ENCODE measurements around the gene ATXN7L1. TPM values are rescaled to one million over a fixed set of nuclear protein-coding genes. Genes with fewer than 3 reads are reported as not detected.

The ATXN7L1 gene
- total RNA-seq, 4 donors from 2014 or later, result 4.6 to 12.5 (median 10.1) TPM

GRCh38 chr7:105760551-105761447, 115.6 kb downstream of the ATXN7L1 start:
- intact Hi-C loops (cut with DNase I), result loop anchor here (1.0 to 10.0 kb wide), 4 partner anchors 108 to 394 kb away; no protein-coding TSS in a partner anchor

GRCh38 chr7:105759670-105760550, 116.5 kb downstream of the ATXN7L1 start:
- no peak overlapping the region for H3K4me3 ChIP-seq
- DNase-seq (ENCODE audit: extremely low spot score), result no peak
- TF ChIP-seq, protein P1, sequence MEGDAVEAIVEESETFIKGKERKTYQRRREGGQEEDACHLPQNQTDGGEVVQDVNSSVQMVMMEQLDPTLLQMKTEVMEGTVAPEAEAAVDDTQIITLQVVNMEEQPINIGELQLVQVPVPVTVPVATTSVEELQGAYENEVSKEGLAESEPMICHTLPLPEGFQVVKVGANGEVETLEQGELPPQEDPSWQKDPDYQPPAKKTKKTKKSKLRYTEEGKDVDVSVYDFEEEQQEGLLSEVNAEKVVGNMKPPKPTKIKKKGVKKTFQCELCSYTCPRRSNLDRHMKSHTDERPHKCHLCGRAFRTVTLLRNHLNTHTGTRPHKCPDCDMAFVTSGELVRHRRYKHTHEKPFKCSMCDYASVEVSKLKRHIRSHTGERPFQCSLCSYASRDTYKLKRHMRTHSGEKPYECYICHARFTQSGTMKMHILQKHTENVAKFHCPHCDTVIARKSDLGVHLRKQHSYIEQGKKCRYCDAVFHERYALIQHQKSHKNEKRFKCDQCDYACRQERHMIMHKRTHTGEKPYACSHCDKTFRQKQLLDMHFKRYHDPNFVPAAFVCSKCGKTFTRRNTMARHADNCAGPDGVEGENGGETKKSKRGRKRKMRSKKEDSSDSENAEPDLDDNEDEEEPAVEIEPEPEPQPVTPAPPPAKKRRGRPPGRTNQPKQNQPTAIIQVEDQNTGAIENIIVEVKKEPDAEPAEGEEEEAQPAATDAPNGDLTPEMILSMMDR (IDR thresholded peaks at IDR 0.05), result peak; percentile 59 to 61 (median 60)
- no peak for TF ChIP-seq POLR2A (IDR thresholded peaks at IDR 0.05; ENCODE audit: low read depth)
- no peak overlapping the region for H3K27ac ChIP-seq (replicated peaks in 1 of 4)
- intact Hi-C loops (cut with DNase I), result loop anchor here (1.0 to 10.0 kb wide), 4 partner anchors 108 to 395 kb away; no protein-coding TSS in a partner anchor
- WGBS, result 71% methylated on average over 2 of the region's 2 CpGs
- no peaks in the 10 kb centered on the region for H3K27me3 ChIP-seq
- no peaks in the 10 kb centered on the region for H3K36me3 ChIP-seq
- peaks cover 0 to 16% (median 9%) of the 10 kb centered on the region in 4 donors for H3K4me1 ChIP-seq
- H3K9me3 ChIP-seq, result no peaks in the 10 kb centered on the region

More at GRCh38 chr7:105760551-105761447, 115.6 kb downstream of the ATXN7L1 start:
- no peak for DNase-seq (ENCODE audit: extremely low spot score)
- no peaks in the 10 kb centered on the region for H3K9me3 ChIP-seq
- no peak overlapping the region for H3K27ac ChIP-seq (replicated peaks in 1 of 4)
- no peak overlapping the region for H3K4me3 ChIP-seq
- no peaks in the 10 kb centered on the region for H3K27me3 ChIP-seq
- WGBS, result 90% methylated on average over 6 of the region's 6 CpGs
- no peaks in the 10 kb centered on the region for H3K36me3 ChIP-seq
- H3K4me1 ChIP-seq, result peaks cover 0 to 16% (median 9%) of the 10 kb centered on the region in 4 donors
- TF ChIP-seq EP300 (IDR thresholded peaks at IDR 0.05), result no peak
- TF ChIP-seq POLR2A (IDR thresholded peaks at IDR 0.05; ENCODE audit: low read depth), result no peak
- TF ChIP-seq POLR2AphosphoS5 (IDR thresholded peaks at IDR 0.05), result no peak
- TF ChIP-seq, protein P1 (IDR thresholded peaks at IDR 0.05), result no peak

GRCh38 chr7:105756367-105756766, 120.0 kb downstream of the ATXN7L1 start:
- H3K27ac ChIP-seq (replicated peaks in 1 of 4), result no peak overlapping the region
- H3K9me3 ChIP-seq, result no peaks in the 10 kb centered on the region
- TF ChIP-seq POLR2AphosphoS5 (IDR thresholded peaks at IDR 0.05) (no peak), POLR2A (IDR thresholded peaks at IDR 0.05; ENCODE audit: low read depth) (no peak), EP300 (IDR thresholded peaks at IDR 0.05) (no peak)
- TF ChIP-seq, protein P1 (IDR thresholded peaks at IDR 0.05), result no peak
- 89% methylated on average over 2 of the region's 2 CpGs for WGBS
- no peaks in the 10 kb centered on the region for H3K27me3 ChIP-seq
- intact Hi-C loops (cut with DNase I), result no loop called here
- no peak for DNase-seq (ENCODE audit: extremely low spot score)
- H3K4me1 ChIP-seq, result peaks cover 0 to 16% (median 9%) of the 10 kb centered on the region in 4 donors
- H3K36me3 ChIP-seq, result peaks cover 0 to 4% (median under 1%) of the 10 kb centered on the region in 4 donors
- no peak overlapping the region for H3K4me3 ChIP-seq

GRCh38 chr7:105752671-105753275, 123.6 kb downstream of the ATXN7L1 start:
- WGBS, result 96% methylated on average over 5 of the region's 5 CpGs
- intact Hi-C loops (cut with DNase I), result no loop called here
- H3K27ac ChIP-seq (replicated peaks in 1 of 4), result no peak overlapping the region

More at GRCh38 chr7:105752671-105753275, 123.6 kb downstream of the ATXN7L1 start:
- no peaks in the 10 kb centered on the region for H3K4me1 ChIP-seq
- no peaks in the 10 kb centered on the region for H3K27me3 ChIP-seq
- no peak for DNase-seq (ENCODE audit: extremely low spot score)
- no peaks in the 10 kb centered on the region for H3K9me3 ChIP-seq
- H3K36me3 ChIP-seq, result peaks cover 0 to 26% (median 3%) of the 10 kb centered on the region in 4 donors
- TF ChIP-seq, protein P1 (IDR thresholded peaks at IDR 0.05), result no peak
- TF ChIP-seq POLR2A (IDR thresholded peaks at IDR 0.05; ENCODE audit: low read depth) (no peak), EP300 (IDR thresholded peaks at IDR 0.05) (no peak), POLR2AphosphoS5 (IDR thresholded peaks at IDR 0.05) (no peak)
- no peak overlapping the region for H3K4me3 ChIP-seq

Data from esophagus muscularis mucosa (tissue), 4 donors.